ENCODE measurements around the gene CHD9NB.

The CHD9NB gene

GRCh38 chr16:53022374-53022773, 30.3 kb downstream of the CHD9NB start:
- peak; percentile 60 for DNase-seq

GRCh38 chr16:53018834-53019416, 33.8 kb downstream of the CHD9NB start:
- no peak for DNase-seq

GRCh38 chr16:53014287-53014686, 38.4 kb downstream of the CHD9NB start:
- no peak for DNase-seq

- DNase-seq = no peak
Measured at GRCh38 chr16:53007095-53007494, 45.6 kb downstream of the CHD9NB start.

- no peak for DNase-seq
Measured at GRCh38 chr16:52997922-52998321, 54.8 kb downstream of the CHD9NB start.

- no peak for DNase-seq
Measured at GRCh38 chr16:52994942-52995341, 57.8 kb downstream of the CHD9NB start.

- DNase-seq = no peak
Measured at GRCh38 chr16:52993179-52993578, 59.5 kb downstream of the CHD9NB start.

GRCh38 chr16:52991572-52991971, 61.1 kb downstream of the CHD9NB start:
- DNase-seq = no peak
